Measurements from ENCODE around the gene NCR2.

DNA sequence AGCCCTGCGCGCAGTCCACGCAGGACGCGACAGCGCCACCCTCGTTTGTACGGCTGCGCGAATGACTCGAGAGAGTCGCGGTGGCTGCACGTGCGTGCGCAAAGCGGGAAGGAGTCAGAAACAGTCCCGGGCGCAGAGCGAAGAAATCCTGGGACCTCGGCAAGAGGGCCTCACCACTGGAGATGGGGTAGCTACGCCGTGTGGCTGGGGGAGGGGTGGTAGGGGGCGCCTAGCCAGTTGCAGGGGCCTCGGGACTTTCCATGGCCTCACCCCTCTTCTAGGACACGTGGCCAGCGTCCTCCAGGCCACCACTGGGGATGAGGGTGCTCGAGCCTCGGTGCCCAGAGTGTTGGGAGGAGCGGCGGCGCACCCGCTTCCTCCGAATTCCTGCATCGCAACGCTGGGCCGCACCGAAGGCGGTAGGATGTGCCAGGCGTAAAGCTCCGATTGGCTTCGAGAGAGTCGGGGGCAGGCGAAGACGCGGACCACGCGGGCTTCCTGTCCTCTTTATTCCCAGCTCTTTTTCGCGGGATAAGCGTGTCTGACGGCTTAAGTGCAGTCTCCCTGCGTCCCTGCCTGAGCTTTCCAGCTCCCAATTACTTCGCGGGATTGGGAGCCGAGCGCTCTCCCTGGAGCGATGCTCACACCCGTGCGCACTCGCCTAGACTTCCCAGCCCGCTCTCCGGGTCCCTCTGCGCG lies 38.7 kb downstream of the NCR2 start:
- no peak for TF ChIP-seq EZH2phosphoT487 (IDR thresholded peaks at IDR 0.05; ENCODE audit: borderline replicate concordance, low read depth, low read length)
- TF ChIP-seq, protein P1, sequence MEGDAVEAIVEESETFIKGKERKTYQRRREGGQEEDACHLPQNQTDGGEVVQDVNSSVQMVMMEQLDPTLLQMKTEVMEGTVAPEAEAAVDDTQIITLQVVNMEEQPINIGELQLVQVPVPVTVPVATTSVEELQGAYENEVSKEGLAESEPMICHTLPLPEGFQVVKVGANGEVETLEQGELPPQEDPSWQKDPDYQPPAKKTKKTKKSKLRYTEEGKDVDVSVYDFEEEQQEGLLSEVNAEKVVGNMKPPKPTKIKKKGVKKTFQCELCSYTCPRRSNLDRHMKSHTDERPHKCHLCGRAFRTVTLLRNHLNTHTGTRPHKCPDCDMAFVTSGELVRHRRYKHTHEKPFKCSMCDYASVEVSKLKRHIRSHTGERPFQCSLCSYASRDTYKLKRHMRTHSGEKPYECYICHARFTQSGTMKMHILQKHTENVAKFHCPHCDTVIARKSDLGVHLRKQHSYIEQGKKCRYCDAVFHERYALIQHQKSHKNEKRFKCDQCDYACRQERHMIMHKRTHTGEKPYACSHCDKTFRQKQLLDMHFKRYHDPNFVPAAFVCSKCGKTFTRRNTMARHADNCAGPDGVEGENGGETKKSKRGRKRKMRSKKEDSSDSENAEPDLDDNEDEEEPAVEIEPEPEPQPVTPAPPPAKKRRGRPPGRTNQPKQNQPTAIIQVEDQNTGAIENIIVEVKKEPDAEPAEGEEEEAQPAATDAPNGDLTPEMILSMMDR (conservative IDR thresholded peaks at IDR 0.05; ENCODE audit: low read length) = no peak

Measured in OCI-LY7 (cell line).